Measurements from ENCODE around the gene PTPRE.

DNA sequence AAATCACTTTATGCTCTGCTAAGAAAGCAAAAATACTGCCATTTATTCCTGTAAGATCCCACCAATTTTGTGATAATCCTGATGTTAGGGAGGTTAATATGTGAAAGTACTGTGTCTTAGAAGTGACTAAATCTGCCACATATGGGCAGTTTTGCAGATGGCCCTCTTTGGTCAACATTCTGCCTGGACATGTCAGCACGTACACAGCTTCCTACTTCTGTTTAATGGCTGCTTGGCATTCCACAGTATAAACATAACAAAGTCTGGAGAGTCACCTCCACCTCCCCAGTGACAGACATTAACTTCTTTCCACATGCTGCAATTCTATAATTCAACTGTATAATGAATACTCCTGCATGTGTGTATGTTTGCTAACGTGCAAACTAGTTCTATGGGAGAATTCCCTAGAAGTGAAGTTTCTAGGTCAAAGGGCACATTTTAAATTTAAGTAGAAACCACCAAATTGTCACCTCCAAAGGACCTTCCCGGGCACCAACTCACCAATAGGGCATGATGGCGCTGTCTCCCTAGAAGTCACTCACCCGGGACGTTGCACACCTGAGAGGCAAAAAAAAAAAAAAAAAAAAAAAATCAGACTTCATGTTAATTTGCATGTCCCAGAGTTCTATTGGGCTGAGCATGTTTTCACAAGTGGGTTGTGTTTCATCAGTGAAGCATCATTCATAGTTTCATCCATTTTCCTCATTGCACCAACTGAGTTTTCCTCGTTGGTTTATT lies 180.4 kb downstream of the PTPRE start:
- TF ChIP-seq EZH2 (IDR thresholded peaks at IDR 0.05; ENCODE audit: borderline replicate concordance, control insufficient read depth, low read depth, low read length) (no peak), MTA3 (IDR thresholded peaks at IDR 0.05; ENCODE audit: borderline replicate concordance, low read length) (no peak), POLR2A (IDR thresholded peaks at IDR 0.05; ENCODE audit: low read depth, low read length) (no peak), BRCA1 (IDR thresholded peaks at IDR 0.05; ENCODE audit: low read depth, low read length) (no peak), IKZF2 (IDR thresholded peaks at IDR 0.05) (no peak), NR2F1 (conservative IDR thresholded peaks at IDR 0.05) (no peak), NR2C2 (IDR thresholded peaks at IDR 0.05; ENCODE audit: borderline replicate concordance, control insufficient read depth, insufficient read length, low read depth) (no peak)
- TF ChIP-seq, protein P1, sequence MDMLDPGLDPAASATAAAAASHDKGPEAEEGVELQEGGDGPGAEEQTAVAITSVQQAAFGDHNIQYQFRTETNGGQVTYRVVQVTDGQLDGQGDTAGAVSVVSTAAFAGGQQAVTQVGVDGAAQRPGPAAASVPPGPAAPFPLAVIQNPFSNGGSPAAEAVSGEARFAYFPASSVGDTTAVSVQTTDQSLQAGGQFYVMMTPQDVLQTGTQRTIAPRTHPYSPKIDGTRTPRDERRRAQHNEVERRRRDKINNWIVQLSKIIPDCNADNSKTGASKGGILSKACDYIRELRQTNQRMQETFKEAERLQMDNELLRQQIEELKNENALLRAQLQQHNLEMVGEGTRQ (IDR thresholded peaks at IDR 0.05; ENCODE audit: borderline replicate concordance, low read depth, low read length) = no peak
